Astrocyte of the spinal cord (primary cell): ENCODE data around the gene MRPS11.
A peak's percentile ranks its signal among the peaks of the same experiment; 100 is the strongest.

Experiments
- DNase-seq: peaks from one replicate; pipeline ENCODE4 v3.0.0; 2011; ENCODE audit warnings: low read depth, low spot score
- H3K4me3 ChIP-seq: 2 replicates; pipeline ENCODE4 v1.5.1; 2011; ENCODE audit warnings: low read depth, mild to moderate bottlenecking, low read length, moderate library complexity
- in situ Hi-C: cut with HindIII; loops from 2 replicates; pipeline ENCODE4 v1.10.0; 2017; ENCODE audit warnings: low sequenced_read_pairs
- TF ChIP-seq, protein P1 (sequence below): IDR thresholded peaks from 2 replicates; pipeline ENCODE4 v1.5.1; 2012; ENCODE audit warnings: low read depth, mild to moderate bottlenecking, low read length, inconsistent platforms

MRPS11 gene

DNA sequence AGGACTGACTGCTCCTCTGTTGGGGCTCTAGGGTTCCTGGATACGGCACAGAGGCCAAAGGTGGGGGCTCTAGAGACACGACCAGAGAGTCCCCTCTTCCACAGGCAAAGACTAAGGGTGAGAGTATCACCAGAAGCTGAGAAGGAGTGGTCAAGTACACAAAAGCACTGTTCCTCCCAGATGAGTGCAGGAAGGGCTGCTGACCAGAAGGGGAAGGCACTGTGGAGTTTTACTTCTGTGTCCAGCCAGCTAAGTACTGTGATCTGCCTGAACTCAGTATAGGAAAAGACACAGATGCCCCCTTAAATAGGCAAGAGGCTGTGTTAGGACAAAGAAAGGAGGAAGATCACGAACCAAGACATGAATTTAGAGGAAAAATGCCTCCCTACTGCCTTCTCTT lies 11.7 kb downstream of the MRPS11 start:
- H3K4me3 ChIP-seq, result no peak overlapping the region
- no peak for DNase-seq
- TF ChIP-seq, protein P1, sequence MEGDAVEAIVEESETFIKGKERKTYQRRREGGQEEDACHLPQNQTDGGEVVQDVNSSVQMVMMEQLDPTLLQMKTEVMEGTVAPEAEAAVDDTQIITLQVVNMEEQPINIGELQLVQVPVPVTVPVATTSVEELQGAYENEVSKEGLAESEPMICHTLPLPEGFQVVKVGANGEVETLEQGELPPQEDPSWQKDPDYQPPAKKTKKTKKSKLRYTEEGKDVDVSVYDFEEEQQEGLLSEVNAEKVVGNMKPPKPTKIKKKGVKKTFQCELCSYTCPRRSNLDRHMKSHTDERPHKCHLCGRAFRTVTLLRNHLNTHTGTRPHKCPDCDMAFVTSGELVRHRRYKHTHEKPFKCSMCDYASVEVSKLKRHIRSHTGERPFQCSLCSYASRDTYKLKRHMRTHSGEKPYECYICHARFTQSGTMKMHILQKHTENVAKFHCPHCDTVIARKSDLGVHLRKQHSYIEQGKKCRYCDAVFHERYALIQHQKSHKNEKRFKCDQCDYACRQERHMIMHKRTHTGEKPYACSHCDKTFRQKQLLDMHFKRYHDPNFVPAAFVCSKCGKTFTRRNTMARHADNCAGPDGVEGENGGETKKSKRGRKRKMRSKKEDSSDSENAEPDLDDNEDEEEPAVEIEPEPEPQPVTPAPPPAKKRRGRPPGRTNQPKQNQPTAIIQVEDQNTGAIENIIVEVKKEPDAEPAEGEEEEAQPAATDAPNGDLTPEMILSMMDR, result no peak
- in situ Hi-C loops, result no loop called here

DNA sequence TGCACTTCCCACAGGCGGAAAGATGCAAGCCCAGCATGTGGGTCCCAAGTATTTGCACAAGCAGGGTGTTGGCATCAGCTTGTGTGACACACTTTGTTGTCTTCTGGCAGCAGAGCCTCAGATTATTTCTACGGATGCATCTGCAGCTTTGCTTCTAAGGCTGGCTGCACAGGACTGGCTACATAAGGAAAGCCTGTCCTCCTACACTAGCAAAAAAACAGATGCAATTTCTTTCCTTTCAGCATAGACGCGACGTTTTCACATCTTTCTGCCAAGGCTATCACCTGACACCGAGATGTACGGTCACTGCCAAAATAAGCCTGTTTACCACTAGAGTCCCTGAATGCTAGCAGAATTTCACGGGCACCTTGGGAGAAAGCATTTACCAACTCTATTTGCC lies 13.5 kb downstream of the MRPS11 start:
- in situ Hi-C loops, result no loop called here
- DNase-seq, result no peak
- TF ChIP-seq, protein P1, result no peak
- no peak overlapping the region for H3K4me3 ChIP-seq

DNA sequence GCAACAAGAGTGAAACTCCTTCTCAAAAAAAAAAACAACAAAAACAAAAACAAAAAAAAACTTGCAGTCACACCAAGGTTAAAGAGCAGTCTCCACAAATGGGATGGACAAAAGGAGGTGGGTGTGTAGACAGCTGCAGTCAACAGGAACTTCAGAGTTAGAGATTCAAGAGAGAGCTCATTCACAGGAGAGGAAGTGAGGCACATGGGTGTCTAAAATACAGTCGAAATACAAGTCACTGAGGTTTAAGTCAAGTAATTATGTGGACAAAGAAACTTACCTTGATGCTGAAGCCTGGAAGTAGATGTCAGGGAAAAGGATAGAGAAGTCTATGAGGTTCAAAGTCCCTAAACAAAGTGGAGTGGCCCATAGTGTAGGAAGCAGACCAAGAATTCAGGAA lies 14.8 kb downstream of the MRPS11 start:
- TF ChIP-seq, protein P1, result no peak
- no peak for DNase-seq
- in situ Hi-C loops, result no loop called here
- no peak overlapping the region for H3K4me3 ChIP-seq

DNA sequence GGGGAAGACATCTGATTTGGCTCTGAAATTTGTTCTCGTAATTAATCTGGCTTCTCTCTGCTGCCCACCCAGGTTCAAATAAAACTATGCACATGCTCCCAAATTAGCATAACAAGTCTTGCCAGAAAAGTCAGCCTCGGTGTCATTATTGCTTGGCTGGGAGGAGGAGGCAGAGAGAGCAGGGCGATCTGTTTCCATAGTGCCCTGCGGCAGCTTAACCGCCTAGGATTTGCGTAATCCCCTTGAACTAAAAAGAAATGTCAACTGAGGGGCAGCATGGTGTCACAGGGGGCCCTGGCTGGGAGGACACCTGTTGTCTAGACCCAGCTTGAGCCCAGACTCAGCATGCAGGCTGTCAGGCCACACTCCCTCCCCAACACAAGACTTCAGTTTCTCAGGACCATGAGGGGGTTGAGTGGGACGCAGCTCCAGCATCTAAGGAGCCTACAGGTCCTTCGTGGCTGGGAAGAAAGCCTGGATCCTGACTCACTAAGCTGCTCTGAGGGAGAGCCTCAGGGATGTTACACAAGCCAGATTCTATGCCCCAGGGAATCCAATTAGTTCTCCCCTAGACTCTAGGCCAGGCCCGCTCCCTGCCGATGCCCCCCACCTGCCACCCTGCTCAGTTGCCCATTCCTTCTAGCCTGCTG lies 17.3 kb downstream of the MRPS11 start:
- TF ChIP-seq, protein P1, result no peak
- no peak overlapping the region for H3K4me3 ChIP-seq
- peak; percentile 12 for DNase-seq
- in situ Hi-C loops, result no loop called here

DNA sequence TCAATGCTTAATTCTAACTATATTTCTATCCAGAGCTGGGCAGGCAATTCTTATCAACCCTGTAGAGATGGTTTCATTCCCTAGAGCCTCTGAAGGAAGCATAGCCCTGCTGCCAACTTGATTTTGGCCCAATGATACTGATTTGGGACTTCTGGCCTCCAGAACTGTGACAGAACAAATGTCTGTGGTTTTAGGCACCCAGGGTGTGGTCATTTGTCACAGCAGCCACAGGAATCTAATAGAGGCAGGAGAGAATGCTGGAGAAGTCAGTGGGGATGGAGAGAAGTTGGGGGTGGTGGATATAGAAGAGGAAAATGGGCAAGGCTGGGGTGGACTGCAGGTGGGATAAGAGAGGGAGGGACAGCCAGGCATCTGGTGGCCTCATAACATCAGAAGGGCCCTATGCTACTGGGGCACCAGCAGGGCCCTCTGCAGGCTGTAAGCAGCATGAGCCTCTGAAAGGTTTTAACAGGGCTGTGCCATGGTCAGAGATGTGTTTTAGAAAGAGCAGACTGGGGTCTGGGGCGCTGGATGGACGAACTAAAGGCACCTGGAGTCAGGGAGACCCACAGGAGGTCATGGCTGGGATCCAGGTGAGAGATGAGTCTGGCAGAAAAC lies 19.8 kb downstream of the MRPS11 start:
- no peak for DNase-seq
- H3K4me3 ChIP-seq, result no peak overlapping the region
- in situ Hi-C loops, result no loop called here
- TF ChIP-seq, protein P1, result no peak

DNA sequence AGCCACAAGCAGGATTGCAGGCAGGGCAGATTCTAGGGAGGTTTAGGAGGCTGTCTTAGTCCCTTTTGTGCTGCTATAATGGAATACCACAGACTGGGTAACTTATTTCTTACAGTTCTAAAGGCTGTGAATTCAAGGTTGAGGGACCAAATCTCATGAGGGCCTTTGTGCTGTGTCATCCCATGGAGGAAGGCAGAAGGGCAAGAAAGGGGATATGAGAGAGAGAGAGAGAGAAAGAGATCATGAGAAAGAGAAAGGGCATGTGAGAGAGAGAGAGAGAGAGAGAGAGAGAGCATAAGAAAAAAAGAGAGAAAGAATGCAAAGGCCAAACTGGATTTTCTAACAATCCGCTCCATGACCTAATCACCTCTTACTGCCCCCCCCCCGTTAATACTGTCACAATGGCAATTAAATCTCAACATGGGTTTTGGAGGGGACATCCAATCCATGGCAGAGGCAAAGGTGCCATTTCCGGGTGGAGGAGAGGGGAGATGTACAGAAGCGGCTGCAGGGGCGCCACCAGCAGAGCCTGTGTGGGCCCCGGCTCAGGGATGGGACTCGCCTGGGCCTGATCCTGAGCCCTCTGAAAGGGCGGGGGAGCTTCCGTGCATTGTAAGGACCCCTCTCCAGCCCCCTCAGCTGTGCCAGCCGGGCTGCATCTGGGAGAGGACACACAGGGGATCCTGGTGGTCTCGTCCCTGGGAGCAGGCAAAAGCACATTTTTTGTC lies 20.5 kb downstream of the MRPS11 start:
- in situ Hi-C loops, result no loop called here
- no peak overlapping the region for H3K4me3 ChIP-seq
- TF ChIP-seq, protein P1, result no peak
- DNase-seq, result no peak
